ENCODE measurements around the gene STXBP2. TPM values are rescaled to one million over a fixed set of nuclear protein-coding genes. Genes with fewer than 3 reads are reported as not detected.

STXBP2 gene
- total and polyA plus RNA-seq, 5 donors, result 5.0 to 12.1 (median 8.6) TPM

GRCh38 chr19:7674010-7675005 lies 37.4 kb downstream of the STXBP2 start:
- Histone ChIP-seq H3K27me3 (ENCODE audit: control insufficient read depth, insufficient read depth) (no peaks in the 10 kb centered on the region), H3K4me3 (ENCODE audit: low read length) (no peak overlapping the region), H3K27ac (ENCODE audit: low read length) (no peak overlapping the region), H3K9me3 (ENCODE audit: control insufficient read depth, low read length) (no peaks in the 10 kb centered on the region), H3K4me1 (ENCODE audit: control insufficient read depth, insufficient read depth, low read length) (no peaks in the 10 kb centered on the region)
- 56% methylated on average over 20 of the region's 21 CpGs for WGBS
- DNase-seq, result peak; percentile 65 to 87 (median 83)
- intact Hi-C loops (cut with DNase I), result loop anchor here in 2 of 4 donors (5.0 to 10.0 kb wide), 2 partner anchors 107 to 130 kb away; no protein-coding TSS in a partner anchor
- ATAC-seq, result peak; percentile 57 to 93

- Histone ChIP-seq H3K27ac (ENCODE audit: low read length) (no peak overlapping the region), H3K4me1 (ENCODE audit: control insufficient read depth, insufficient read depth, low read length) (no peaks in the 10 kb centered on the region), H3K27me3 (ENCODE audit: control insufficient read depth, insufficient read depth) (no peaks in the 10 kb centered on the region), H3K4me3 (ENCODE audit: low read length) (no peak overlapping the region), H3K9me3 (ENCODE audit: control insufficient read depth, low read length) (no peaks in the 10 kb centered on the region)
- intact Hi-C loops (cut with DNase I), result loop anchor here in 2 of 4 donors (5.0 to 10.0 kb wide), 2 partner anchors 109 to 128 kb away; no protein-coding TSS in a partner anchor
- DNase-seq, result peak in 1 of 3 donors; percentile 28
- WGBS, result 45% methylated on average over 7 of the region's 7 CpGs
- ATAC-seq, result no peak
These were observed 39.5 kb downstream of the STXBP2 start for GRCh38 chr19:7676376-7676775.

- Histone ChIP-seq H3K9me3 (ENCODE audit: control insufficient read depth, low read length) (no peaks in the 10 kb centered on the region), H3K27ac (ENCODE audit: low read length) (no peak within 1 kb of the TSS), H3K4me3 (ENCODE audit: low read length) (no peak within 1 kb of the TSS), H3K4me1 (ENCODE audit: control insufficient read depth, insufficient read depth, low read length) (no peaks in the 10 kb centered on the region), H3K27me3 (ENCODE audit: control insufficient read depth, insufficient read depth) (no peaks in the 10 kb centered on the region)
- no peak for ATAC-seq
- intact Hi-C loops (cut with DNase I), result loop anchor here in 2 of 4 donors (5.0 to 10.0 kb wide), 2 partner anchors 110 to 128 kb away; no protein-coding TSS in a partner anchor
- DNase-seq, result peak in 2 of 3 donors; percentile 29 to 68
- WGBS, result 43% methylated on average over 10 of the region's 10 CpGs
These were observed 39.9 kb downstream of the STXBP2 start, which contains the start of gene MCEMP1 for GRCh38 chr19:7676854-7677253. Gene MCEMP1, plus strand, starts transcription at chr19:7677090. Its CDS starts 31 bp downstream, at chr19:7677121.

- H3K9me3 ChIP-seq (ENCODE audit: control insufficient read depth, low read length), result no peaks in the 10 kb centered on the region
- intact Hi-C loops (cut with DNase I), result loop anchor here in 2 of 4 donors (5.0 to 10.0 kb wide), 2 partner anchors 110 to 127 kb away; no protein-coding TSS in a partner anchor
- ATAC-seq, result no peak
- no peak overlapping the region for H3K27ac ChIP-seq (ENCODE audit: low read length)
- no peaks in the 10 kb centered on the region for H3K4me1 ChIP-seq (ENCODE audit: control insufficient read depth, insufficient read depth, low read length)
- 23% methylated on average over 12 of the region's 12 CpGs for WGBS
- no peak overlapping the region for H3K4me3 ChIP-seq (ENCODE audit: low read length)
- H3K27me3 ChIP-seq (ENCODE audit: control insufficient read depth, insufficient read depth), result no peaks in the 10 kb centered on the region
- no peak for DNase-seq
These were observed 40.9 kb downstream of the STXBP2 start for GRCh38 chr19:7677669-7678311.

GRCh38 chr19:7678971-7679751 lies 42.3 kb downstream of the STXBP2 start:
- Histone ChIP-seq H3K4me3 (ENCODE audit: low read length) (no peak overlapping the region), H3K27ac (ENCODE audit: low read length) (no peak overlapping the region), H3K27me3 (ENCODE audit: control insufficient read depth, insufficient read depth) (no peaks in the 10 kb centered on the region), H3K4me1 (ENCODE audit: control insufficient read depth, insufficient read depth, low read length) (no peaks in the 10 kb centered on the region), H3K9me3 (ENCODE audit: control insufficient read depth, low read length) (no peaks in the 10 kb centered on the region)
- DNase-seq (peak in 1 of 3 donors; percentile 57), ATAC-seq (no peak)
- 51% methylated on average over 30 of the region's 30 CpGs for WGBS
- intact Hi-C loops (cut with DNase I), result loop anchor here in 2 of 4 donors (5.0 to 10.0 kb wide), 2 partner anchors 112 to 126 kb away; no protein-coding TSS in a partner anchor

GRCh38 chr19:7679771-7680605 lies 43.1 kb downstream of the STXBP2 start:
- Histone ChIP-seq H3K27ac (ENCODE audit: low read length) (no peak overlapping the region), H3K9me3 (ENCODE audit: control insufficient read depth, low read length) (no peaks in the 10 kb centered on the region), H3K27me3 (ENCODE audit: control insufficient read depth, insufficient read depth) (no peaks in the 10 kb centered on the region), H3K4me3 (ENCODE audit: low read length) (no peak overlapping the region), H3K4me1 (ENCODE audit: control insufficient read depth, insufficient read depth, low read length) (no peaks in the 10 kb centered on the region)
- intact Hi-C loops (cut with DNase I), result loop anchor here in 3 of 4 donors (2.0 to 10.0 kb wide), 6 partner anchors 25 to 325 kb away; no protein-coding TSS in a partner anchor
- WGBS, result 48% methylated on average over 22 of the region's 22 CpGs
- peak in 1 of 3 donors; percentile 41 for DNase-seq
- ATAC-seq, result no peak

- DNase-seq, result peak; percentile 88 to 97 (median 96)
- Histone ChIP-seq H3K27ac (ENCODE audit: low read length) (peak within 1 kb of the TSS; percentile 13), H3K4me3 (ENCODE audit: low read length) (peak within 1 kb of the TSS; percentile 92), H3K9me3 (ENCODE audit: control insufficient read depth, low read length) (no peaks in the 10 kb centered on the region), H3K4me1 (ENCODE audit: control insufficient read depth, insufficient read depth, low read length) (no peaks in the 10 kb centered on the region), H3K27me3 (ENCODE audit: control insufficient read depth, insufficient read depth) (no peaks in the 10 kb centered on the region)
- WGBS, result under 1% methylated on average over 79 of the region's 79 CpGs
- intact Hi-C loops (cut with DNase I), result loop anchor here in 2 of 4 donors (2.0 to 10.0 kb wide), 4 partner anchors 26 to 326 kb away; no protein-coding TSS in a partner anchor
- ATAC-seq, result peak; percentile 90
These were observed 43.9 kb downstream of the STXBP2 start, which contains the start of gene TRAPPC5 for GRCh38 chr19:7680606-7681339. Gene TRAPPC5, plus strand, starts transcription at chr19:7680833. Its CDS starts 1,421 bp downstream, at chr19:7682254.

GRCh38 chr19:7681340-7682174 lies 44.6 kb downstream of the STXBP2 start:
- Histone ChIP-seq H3K9me3 (ENCODE audit: control insufficient read depth, low read length) (no peaks in the 10 kb centered on the region), H3K4me1 (ENCODE audit: control insufficient read depth, insufficient read depth, low read length) (no peaks in the 10 kb centered on the region), H3K4me3 (ENCODE audit: low read length) (peak overlapping the region; percentile 92), H3K27ac (ENCODE audit: low read length) (no peak overlapping the region), H3K27me3 (ENCODE audit: control insufficient read depth, insufficient read depth) (no peaks in the 10 kb centered on the region)
- WGBS, result 5% methylated on average over 43 of the region's 43 CpGs
- intact Hi-C loops (cut with DNase I), result loop anchor here in 2 of 4 donors (2.0 to 10.0 kb wide), 4 partner anchors 27 to 327 kb away; no protein-coding TSS in a partner anchor
- peak; percentile 77 to 88 (median 88) for DNase-seq
- ATAC-seq, result peak; percentile 64 to 75

Data from right cardiac atrium (tissue), 5 donors.